NCI-H774 (cell line): ENCODE results near the gene MAPK9.
A peak's percentile ranks its signal among the peaks of the same experiment; 100 is the strongest.
"Not testable (repeated sequence)": the region's sequence is repeated elsewhere in the genome, so short reads cannot be mapped to it uniquely, and the experiment has no call there.

Experiments used
- DNase-seq: peaks from one replicate; lab custom pipeline; 2025; lab: John Stamatoyannopoulos, UW

Gene MAPK9

GRCh38 chr5:180235077-180235476 is 56.8 kb downstream of the MAPK9 start:
- DNase-seq: no peak

DNA sequence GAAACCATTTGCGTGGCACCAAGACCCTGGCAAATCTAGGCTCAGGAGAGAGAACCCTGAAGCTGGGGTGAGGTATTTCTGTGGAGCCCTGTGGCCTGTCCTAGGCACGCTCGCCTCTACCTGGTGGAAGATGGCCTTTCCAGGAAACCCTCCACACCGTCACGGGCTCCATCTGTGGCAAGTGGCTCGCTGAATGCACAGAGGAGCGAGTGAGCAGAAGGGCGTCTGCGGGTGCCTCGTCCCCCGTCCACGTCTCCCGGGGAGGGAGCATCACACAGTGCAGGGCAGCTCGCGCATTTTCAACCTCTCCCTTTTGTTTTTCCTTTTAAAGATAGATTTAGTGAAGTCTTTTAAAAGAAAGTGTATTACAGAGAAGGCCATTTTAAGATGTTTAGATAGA is 57.6 kb downstream of the MAPK9 start:
- DNase-seq: no peak

DNA sequence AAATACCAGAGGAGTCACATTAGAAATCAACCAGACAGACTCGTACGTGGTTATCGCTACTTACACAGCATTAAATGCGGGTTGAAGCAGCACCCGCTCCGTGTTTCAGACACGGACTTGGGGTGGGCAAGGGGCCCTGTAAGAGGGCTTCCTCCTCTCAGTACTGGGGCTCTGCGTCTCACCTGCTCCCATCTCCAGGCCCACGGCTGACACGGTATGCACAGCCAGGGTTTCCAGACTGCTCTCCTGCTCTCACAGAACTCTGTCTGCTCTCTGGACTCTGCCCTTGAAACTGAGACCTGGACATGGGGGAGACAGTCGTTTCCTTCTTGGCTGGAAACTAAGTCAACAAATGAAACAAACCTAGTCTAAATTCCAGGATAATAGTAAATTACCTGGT is 58.2 kb downstream of the MAPK9 start:
- no peak for DNase-seq

DNA sequence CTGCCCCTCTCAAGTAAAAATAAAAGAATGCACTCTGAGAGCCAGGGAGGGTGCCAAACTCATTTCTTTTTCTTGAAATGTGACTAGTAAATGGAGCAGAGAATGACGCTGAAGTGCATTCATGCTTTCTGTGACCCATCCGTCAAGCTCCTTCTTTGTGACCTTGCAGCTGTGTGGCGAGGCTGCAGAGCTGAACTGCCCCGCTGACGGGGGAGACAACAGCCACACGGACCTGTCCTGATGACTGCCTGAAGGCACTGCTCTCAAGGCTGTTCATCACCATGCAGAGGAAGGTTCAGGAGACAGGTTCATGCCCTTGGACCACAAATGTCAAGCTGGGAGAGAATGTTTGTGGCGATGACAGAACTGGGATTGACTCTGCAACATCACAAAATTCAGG is 61.9 kb downstream of the MAPK9 start:
- DNase-seq: no peak

DNA sequence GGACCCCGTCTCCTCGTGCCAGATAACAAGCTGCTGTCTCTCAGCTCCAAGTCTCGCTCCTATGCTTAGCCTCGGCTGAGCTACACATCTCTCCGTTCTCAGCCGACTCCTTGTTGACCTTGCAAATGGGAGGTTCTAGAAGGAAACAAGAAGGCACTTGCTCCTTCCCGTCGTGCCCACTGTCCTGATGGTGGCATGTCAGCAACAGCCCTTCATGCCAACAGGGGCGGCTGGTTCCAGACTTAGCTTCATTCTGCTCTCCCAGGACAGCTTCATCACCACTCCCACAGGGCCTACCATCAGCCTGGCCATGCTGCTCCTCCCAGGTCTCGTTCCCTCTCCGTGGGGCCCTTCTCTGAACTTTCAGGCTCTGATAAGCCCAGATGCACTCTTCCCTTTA is 69.8 kb downstream of the MAPK9 start:
- no peak for DNase-seq

DNA sequence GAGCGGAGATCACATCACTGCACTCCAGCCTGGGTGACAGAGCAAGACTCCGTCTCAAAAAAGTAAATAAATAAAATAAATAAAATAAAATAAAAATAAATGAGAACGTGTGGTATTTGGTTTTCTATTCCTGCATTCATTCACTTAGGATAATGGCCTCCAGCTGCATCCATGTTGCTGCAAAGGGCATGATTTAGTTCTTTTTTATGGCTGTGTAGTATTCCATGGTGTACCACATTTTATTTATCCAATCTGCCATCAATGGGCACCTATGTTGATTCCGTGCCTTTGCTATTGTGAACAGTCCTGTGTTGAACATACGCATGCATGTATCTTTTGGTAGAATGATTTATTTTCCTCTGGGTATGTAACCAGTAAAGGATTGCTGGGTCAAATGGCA is 74.1 kb downstream of the MAPK9 start:
- DNase-seq: no peak

DNA sequence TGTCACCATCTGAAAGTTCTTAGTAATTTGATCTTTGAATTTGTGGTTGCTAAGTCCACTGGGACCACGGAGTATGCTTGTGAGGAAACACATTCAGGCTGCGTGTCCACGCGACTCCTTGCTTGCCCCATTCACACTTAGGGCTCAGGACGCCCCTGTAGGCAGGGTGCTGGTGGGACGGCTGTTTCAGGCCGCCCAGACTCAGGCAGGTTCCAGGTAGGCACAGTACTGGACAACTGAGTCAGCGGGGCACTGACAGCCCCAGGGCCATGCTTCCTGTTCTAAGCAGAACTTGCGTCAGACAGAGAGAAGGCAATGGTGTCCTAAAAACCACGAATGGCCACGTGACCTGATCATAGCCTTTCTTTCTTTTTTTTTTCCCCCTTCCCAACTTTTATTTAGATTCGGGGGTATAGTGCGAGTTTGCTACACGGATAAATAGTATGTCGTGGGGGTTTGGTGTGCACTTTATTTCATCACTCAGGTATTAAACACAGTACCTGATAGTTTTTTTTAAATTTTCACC is 75.2 kb downstream of the MAPK9 start:
- no peak for DNase-seq

GRCh38 chr5:180215783-180216630 is 75.9 kb downstream of the MAPK9 start:
- no peak for DNase-seq

DNA sequence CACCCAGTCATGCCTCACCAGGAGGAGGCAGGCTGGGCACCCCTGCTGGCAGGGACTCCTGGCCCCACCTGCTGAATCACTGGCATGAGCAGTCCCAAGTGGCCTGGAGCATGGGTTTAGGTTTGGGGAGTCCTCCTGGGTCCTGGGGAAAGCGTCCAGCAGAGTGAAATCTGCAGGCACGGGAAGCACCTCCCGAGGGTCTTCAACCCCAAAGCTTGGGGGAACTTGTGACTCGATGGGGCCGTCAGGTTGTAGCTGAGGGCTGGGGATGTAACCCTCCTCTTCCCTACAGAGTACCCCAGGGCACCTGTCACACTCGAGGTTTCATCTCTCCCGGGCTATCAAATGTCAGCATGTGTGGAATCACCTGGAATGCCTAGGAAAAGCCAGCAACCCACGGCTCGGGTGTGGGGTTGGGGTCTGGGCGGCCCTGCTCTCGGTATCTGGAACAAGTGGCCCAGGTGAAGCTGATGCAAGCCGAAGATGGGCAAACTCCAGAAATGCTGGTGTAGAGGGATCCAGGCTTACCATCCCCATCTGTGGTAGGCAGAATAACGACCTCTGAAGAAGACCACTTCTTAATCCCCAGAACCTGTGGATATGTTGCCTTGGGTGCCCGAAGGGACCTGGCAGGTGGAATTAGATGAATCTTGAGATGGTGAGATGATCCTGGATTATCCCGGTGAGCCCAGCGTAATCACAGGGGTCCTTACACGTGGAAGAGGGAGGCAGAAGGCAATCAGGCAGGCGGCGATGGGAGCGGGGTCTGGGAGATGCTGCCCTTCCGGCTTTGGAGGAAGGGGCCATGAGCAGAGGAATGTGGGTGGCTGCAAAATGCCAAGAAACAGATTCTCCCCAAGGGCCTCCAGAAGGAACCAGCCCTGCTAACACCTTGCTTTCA is 76.8 kb downstream of the MAPK9 start:
- DNase-seq: no peak

DNA sequence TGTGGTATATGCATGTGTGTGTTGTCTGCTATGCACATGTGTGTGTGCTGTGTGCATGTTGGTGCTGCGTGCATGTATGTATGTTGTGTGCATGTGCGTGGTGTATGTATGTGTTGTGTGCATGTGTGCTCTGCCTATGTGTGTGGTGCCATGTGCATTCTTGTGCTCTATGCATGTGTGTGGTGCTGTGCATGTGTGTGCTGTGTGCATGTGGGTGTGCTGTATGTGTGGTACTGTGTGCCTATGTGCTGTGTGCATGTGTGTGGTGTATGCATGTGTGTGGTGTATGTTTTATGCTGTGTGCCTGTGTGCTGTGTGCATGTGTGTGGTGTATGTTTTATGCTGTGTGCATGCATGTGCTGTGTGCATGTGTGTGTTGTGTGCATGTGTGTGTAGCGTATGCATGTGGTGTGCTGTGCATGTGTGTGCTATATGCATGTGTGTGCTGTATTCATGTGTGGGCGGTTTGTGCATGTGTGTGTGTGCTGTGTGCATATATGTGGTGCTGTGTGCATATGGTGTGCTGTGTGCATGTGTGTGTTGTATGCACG is 78.2 kb downstream of the MAPK9 start:
- no peak for DNase-seq

DNA sequence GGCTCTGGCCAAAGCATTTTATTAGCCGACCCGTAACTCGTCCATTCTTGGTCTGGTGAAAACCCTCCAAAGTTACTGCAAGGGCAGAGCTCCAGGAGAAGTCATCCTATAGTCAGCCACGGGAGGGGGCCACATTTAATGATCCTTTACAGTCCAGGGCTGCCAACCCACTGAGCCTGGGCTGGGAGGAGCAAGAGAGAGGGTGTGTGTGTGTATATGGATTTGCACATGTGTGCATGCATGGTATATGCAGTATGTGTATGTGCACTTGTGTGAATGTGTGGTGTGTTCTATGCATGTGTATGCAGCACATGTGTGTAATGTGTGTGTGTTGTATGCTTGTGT is 78.7 kb downstream of the MAPK9 start:
- DNase-seq: no peak

DNA sequence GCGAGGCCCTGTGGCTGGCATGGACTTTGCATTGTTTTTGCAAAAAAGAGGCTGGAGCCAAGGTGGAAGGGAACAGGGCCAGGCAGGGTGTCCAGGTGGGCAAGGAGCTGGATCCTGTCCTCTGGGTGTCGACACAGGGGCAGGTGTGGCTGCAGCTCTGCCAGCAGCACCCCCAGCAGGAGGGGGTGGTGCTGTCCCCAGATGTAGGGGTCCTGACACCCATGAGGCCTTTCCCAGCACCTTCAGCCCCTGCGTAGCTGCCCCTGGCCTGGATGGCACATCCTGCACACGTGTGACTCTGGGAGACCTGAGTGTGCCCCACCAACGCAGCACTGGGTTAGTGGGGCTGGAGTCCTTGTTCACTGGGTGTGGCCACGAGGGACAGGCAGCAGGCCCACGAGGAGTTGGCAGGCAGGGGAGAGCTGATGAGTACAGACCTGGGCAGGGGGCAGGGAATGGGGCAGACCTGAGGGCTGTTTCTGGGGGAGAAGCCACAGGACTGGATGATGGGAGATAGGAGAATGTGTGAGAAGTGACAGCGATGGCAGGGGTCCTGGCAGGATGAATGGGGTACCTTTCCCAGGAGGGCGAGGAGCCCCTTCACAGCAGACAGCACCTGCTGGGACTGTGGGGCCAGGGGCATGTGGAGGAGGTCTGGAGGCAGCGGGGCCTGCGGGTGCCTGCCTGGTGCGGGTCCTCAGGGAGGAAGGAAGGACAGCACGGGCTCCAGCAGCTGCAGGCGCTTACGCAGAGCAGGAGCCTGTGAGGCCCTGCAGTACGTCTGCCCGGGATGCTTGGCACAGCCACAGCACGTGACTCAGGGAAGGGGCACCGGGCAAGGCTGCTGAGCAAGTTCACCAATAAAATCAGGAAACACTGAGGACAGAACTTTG is 79.3 kb downstream of the MAPK9 start:
- no peak for DNase-seq

GRCh38 chr5:180211761-180212035 is 80.2 kb downstream of the MAPK9 start:
- DNase-seq: no peak

GRCh38 chr5:180210961-180211760 is 80.7 kb downstream of the MAPK9 start:
- no peak for DNase-seq

GRCh38 chr5:180210077-180210476 is 81.8 kb downstream of the MAPK9 start:
- DNase-seq: not testable (repeated sequence)

DNA sequence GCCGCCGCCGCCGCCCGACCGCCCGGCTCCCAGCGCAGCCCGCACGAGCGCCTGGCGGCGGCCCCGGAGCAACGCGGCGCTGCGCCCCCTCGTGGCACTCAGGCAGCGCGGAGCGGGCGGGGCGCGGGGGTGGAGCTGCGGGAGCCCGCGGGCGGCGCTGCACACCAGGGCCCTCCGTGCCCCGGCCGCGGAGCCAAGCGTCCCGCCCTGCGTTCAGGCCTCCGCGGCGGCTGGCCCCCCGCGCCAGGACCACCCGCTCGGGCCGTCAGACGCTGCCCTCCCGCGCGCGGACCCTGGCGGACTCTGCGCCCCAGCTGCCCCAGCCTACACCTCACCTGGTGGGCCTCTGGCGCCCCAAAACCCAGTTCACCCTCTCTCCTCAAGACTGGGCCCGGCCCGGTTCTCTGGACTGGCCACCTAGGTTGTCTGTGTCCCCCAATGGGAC is 82.7 kb downstream of the MAPK9 start, which contains the start of gene RASGEF1C:
RASGEF1C (minus strand) TSS at position 75 of the 445 bp plus-strand sequence. CDS start 71,159 bp downstream, outside the sequence.
- peak; percentile 42 for DNase-seq

DNA sequence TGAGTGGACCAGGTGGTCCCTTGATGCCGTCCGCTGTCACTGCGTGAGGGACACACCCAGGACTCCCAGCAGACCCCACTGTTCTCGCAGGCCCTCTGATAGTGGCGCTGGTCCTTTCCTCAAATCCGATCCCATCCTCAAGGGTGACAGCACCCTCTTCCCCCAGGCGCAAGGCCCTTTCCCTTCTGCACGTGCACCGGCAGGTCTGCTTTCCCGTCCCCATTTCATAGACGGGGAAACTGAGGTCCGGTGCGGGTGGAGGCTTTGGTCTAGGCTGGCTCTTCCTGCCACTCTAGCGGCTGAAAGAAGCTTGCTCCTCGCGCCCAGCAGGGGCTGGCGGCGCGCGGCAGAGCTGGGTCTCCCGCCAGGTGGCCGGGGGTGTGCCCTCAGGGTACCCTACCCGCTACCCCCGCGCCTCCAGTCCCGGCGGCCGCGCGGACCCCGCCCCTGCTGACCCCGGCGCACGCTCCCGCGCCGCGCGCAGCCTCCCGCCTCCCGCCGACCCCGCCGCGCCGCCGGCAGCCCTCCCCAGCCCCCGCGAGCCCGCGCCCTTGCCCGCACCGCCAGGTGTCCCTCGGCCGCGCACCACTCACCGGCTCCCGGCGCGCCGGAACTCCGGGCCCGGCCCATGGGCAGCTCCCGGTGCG is 83.3 kb downstream of the MAPK9 start:
- DNase-seq: no peak

GRCh38 chr5:180208038-180208434 is 83.8 kb downstream of the MAPK9 start:
- DNase-seq: no peak

DNA sequence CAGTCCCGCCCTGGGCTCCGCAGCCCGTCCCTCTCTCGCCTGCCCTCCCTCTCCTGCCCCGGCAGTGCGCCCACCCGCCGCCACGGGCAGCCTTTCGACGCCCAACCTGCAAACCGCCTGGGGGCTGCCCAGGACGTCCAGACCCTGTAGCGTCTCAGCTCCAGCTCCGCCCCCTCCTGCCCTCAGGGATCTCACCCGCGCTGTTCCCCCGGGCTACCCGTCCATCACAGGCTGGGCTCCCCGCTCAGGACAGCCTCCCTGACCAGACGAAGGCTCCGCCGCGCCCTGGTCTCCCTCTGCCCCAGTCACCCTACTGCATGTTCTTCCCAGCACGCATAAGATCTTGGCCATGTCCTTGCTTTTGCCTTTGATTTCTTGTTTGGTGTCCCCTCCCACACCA is 84.3 kb downstream of the MAPK9 start:
- DNase-seq: no peak

DNA sequence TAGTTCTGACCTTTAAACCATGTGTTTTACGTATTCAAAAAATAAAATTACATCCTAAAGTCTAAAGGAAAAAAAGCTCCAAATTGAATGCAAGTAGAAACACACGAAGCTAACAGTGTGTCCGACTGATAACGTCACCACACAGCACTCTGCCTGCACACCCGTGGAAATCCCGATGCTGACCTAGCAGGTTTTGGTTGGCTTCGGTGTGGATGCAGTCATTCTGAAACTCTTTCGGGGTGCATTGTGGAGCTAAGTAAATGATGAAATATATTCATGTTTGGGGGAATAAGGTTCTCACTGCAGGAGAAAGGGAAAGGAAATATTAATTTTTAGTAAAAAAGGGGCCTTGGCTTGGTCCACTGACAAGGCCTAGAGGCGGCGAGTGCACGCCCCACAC is 84.9 kb downstream of the MAPK9 start:
- DNase-seq: no peak
